T-helper 2 cell treated with Interferon-gamma antibody and Interleukin-4, amounts not matched to agents 100 ng/mL and 5 ng/mL, for 36 hours (primary cell): ENCODE measurements around the gene TEAD1. TPM values are rescaled to one million over a fixed set of nuclear protein-coding genes. Genes with fewer than 3 reads are reported as not detected.

Experiments used
- intact Hi-C: fragments of 100-400 bp; cut with micrococcal nuclease; formaldehyde crosslinking; loops from one replicate; pipeline ENCODE4 v1.15.1; 2023
- total RNA-seq: library from RNA; stranded (reverse); gene quantifications from 2 replicates; pipeline ENCODE4 v1.2.3, GENCODE V29; 2022

TEAD1 gene
- total RNA-seq, 1 donor from 2014 or later = 0.18 TPM

DNA sequence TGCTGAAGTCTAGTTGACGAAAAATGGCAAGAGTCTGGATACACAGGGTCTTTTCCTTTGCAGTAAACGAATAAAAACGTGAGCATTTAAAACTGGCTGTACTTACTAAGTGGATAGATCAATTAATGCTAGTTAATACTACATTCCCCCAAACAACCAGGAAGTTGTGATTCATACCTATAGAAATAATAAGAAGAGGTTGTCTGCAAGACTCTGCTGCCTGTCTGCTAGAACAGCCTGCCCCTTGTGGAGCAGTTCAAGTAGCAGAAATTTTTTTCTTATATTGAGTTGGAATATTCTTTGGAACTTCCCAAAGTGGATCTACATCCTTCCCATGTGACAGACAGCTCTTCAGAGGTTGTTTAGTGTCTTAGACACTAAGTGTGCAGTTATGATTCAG lies 86.8 kb downstream of the TEAD1 start:
- intact Hi-C loops = no loop called here

GRCh38 chr11:12762278-12762677 lies 88.1 kb downstream of the TEAD1 start:
- intact Hi-C loops = no loop called here

GRCh38 chr11:12762696-12763324 lies 88.6 kb downstream of the TEAD1 start:
- intact Hi-C loops = no loop called here

GRCh38 chr11:12764187-12764914 lies 90.1 kb downstream of the TEAD1 start:
- intact Hi-C loops = no loop called here

DNA sequence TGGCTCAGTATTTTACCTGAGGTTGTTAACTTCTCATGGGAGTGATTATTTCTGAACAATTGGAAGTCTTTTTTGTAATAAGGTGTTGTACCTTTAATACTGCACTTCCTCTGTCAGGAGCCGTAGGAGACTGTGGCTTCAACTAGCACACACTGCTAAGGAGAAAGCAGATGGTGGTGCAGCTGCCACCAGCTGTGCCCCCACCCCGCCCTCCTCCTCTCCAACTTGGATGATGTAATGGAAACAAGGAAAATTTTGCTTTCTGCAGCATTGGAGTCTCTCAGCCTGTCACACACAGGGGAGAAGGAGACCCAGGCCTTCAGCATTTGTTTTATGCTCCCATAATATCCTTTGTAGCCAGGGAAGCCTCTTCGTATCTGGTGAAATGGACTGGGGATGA lies 91.2 kb downstream of the TEAD1 start:
- intact Hi-C loops = no loop called here

DNA sequence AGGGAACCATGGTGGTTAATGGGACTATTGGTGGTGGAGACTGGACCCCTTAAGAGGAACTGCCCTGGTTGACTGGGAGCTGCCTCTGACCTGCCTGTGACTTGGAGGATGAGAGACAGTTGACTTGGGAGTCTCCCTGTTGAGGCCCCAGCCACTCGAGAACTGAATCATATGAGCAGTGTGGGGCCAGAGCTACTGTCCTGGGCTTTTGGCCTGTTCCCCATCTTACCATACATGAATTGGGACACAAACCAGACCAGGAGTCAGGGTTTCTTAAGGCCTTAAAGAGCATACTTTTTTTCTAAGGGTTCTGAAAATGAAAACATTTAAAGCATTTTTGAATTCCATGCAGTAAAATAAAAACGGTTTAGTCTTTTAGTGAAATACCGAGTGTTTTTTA lies 92.8 kb downstream of the TEAD1 start:
- intact Hi-C loops = no loop called here

- intact Hi-C loops = no loop called here
Measured at GRCh38 chr11:12767577-12767976, 93.4 kb downstream of the TEAD1 start.

DNA sequence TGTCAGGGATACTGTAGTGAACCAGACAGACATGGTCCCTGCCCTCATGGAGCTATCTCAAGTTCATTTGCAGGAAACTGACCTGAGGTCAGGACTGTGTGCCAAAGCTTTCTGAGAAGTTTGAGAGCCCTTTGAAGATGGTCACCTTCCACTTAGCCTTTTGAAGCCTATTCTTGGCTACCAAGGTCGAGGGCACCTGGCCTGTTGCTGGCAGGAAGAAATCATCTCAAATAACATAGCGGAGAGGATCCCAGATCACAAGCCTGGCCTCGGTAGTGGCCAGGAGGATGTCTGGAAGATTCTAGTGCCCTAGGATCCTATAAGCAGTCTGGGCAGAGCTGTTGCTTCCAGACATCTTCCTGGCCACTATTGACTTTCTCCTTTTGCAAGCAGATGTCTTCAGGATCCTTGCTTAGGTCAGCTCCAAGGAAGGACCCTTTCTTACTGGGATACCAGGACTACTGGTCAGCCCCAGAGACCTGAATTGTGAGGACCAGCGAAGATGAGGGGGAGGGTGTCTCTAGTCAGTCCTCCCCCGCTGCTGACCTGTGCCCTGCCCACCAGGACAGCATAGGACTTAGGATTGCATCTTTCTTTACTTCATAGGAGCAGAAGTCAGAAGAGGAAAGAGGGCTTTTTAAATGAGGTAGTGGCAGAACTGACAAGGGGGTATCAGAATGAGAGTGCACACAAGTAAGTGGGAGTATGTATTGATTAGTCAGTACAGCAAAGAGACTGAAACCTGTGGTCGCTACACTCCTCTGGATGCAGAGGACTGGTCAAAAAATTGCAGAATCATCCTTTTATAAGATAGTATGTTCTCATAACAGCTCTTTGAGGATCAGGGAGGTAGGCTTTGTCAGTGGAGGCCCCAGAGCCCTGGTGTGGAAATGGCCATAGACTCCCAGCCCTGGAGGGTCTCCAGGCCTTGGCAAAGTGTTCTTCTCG lies 94.8 kb downstream of the TEAD1 start:
- intact Hi-C loops = no loop called here

- intact Hi-C loops = no loop called here
Measured at GRCh38 chr11:12769834-12770345, 95.7 kb downstream of the TEAD1 start.

- intact Hi-C loops = no loop called here
Measured at GRCh38 chr11:12770435-12770834, 96.2 kb downstream of the TEAD1 start.

GRCh38 chr11:12770966-12771597 lies 96.9 kb downstream of the TEAD1 start:
- intact Hi-C loops = no loop called here

GRCh38 chr11:12771875-12772274 lies 97.7 kb downstream of the TEAD1 start:
- intact Hi-C loops = no loop called here

- intact Hi-C loops = no loop called here
Measured at GRCh38 chr11:12772324-12772723, 98.1 kb downstream of the TEAD1 start.

DNA sequence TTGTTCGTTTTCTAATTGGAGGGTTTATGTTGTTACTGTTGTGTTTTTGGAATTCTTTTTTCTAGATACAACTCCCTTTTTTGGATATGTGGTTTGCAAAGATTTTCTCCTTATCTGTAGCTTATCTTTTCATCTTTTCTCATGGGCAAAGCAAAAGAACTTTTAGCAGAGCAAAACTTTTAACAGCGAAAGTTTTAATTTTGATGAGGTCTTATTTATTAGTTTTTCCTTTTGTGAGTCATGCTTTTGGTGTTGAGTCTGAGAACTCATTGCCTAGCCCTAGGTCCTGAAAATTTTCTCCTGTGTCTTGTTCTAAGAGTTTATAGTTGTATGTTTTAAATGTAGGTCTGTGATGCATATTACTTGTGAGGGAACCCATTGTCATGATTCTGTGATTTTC lies 99.4 kb downstream of the TEAD1 start:
- intact Hi-C loops = no loop called here

DNA sequence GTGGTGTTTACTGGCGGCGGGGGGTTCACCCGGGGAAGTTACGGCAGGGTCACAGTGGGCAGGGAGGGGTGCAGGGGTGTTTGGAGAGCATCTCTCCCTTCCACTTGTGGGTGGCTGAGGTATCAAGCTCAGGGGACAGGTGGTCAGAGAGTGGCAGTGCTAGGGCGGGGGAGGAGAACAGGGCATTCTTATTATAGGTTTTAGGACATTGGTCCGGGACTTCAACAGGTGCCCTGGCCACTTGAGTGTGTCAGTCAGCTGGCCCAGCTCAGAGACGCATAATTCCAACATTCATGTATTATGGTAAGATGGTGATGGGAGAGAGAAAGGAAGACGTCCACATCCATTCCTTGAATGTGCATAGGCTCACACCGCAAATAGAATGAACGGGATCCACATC lies 101.7 kb downstream of the TEAD1 start:
- intact Hi-C loops = no loop called here

DNA sequence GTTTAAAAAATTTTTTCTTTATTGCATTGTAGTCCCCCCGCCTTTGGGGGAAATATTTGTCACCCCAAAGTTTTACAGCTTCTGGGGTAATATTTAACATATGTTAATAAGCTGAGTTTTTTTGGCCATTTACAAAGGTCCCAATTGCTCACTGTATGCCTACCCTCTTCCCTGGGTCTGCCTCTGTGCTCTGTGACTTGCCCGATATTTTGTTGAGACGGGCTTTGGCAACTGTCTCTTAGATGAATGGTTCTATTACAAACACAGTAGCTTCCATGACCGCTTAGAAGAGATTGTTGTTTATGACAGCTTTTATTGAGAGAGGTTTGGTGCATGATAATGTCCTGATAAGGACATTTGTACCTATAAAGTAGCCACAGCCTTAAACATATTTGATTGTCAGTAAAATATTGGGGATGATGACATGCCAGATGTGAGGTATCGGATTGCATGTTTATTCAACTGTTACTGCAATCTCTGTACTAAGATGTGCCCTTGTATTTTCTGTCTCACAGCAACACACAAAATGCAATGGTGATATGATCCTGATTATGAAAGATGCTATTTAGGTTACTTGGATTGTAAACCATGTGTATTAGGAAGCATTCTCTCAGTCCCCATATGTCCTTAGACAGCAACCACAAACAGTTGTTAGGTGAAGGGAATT lies 103.1 kb downstream of the TEAD1 start:
- intact Hi-C loops = no loop called here

DNA sequence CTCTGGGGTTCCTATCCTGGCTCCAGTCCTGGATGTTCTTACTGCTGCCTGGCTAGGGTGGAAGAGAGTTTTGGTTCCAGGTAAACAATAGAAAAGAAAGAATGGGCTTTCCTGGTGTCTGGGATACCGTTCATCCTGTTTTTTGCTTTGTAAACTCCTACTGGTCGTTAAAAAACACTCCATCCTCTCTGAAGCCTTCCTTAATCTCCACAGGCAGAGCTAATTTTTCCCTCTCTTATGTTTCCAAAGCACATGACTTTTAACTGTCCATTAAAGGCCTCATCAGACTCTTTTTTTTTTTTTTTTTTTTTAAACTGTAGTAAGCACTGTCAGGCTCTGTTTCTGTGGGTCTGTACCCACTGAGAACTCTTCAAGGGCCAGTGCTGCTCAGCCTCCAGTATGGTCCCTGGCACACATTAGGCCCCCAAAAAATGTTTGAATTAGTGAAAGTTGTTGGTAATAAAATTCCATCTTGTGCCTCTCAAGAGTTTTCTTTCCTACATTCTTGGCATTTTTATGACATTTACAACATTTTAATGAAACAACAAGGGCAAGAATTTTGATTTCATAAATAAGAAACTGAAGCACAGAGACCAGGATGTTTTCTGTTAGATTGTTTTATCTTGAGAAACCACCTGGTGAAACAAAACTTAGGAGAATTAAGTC lies 104.2 kb downstream of the TEAD1 start:
- intact Hi-C loops = no loop called here

DNA sequence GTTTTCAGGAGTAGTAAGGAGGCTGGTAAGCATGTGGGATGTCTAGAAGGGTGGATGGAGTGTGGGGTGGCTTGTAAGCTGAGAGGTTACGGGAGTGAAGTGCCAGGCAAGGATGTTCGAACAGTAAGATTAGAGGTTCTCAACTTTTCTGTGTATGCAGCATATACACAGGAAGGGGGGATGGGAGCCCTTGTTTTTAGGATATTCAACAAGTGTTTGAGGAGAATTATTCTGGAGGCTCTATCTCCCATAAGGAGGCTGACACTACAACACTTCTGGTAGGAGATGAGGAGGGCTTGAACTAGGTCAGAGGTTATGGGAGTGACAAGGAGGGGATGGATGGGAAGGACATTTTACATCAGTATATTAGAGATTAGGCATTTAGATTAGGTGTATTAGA lies 109.5 kb downstream of the TEAD1 start:
- intact Hi-C loops = no loop called here

- intact Hi-C loops = no loop called here
Measured at GRCh38 chr11:12784445-12784844, 110.2 kb downstream of the TEAD1 start.

DNA sequence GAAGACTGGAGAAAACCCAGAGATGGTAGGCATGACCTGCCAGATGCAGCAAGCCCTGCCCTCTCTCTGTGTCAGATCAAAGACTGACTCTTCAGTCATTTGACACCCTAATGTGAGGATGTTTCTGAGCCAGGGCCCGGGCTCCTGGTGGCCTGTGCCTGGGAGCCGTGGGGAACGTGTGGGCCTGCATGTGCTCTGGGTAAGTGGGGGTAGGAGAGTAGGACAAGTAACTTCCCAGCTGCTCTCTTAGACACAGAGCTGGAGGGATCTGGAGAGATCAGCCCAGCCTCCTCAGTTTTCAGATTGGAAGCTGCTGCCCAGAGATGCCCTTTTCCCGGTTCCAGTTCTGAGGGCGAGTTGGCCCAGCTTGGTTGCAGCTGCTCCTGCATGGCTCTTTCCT lies 110.8 kb downstream of the TEAD1 start:
- intact Hi-C loops = no loop called here
